Breast epithelium (tissue), 4 donors: ENCODE results near the gene URAD. TPM values are rescaled to one million over a fixed set of nuclear protein-coding genes. Genes with fewer than 3 reads are reported as not detected.

ENCODE experiments used
- DNase-seq, 2 donors: peaks; one replicate each; pipeline ENCODE4 v3.0.0-alpha.2; 2019; ENCODE audit warnings: low spot score in 2 of 2
- H3K27ac ChIP-seq, 2 donors: fragments of 200-600 bp; sonication (generic) in 1 of 2; one replicate each; pipeline ENCODE4 v1.5.1; 2016 to 2019; ENCODE audit warnings: mild to moderate bottlenecking in 1 of 2
- H3K27me3 ChIP-seq, 2 donors: fragments of 200-600 bp; sonication (generic) in 1 of 2; one replicate each; pipeline versions ENCODE4 v1.5.1 to v1.6.0; 2017 to 2019; ENCODE audit warnings: control low read depth in 1 of 2, mild to moderate bottlenecking in 1 of 2
- H3K36me3 ChIP-seq: fragments of 200-600 bp; one replicate; pipeline ENCODE4 v1.5.1; 2019
- H3K4me1 ChIP-seq, 2 donors: fragments of 200-600 bp; sonication (generic); one replicate each; pipeline ENCODE4 v1.5.1; 2016 to 2019; ENCODE audit warnings: control low read depth in 1 of 2
- H3K4me3 ChIP-seq, 3 donors: fragments of 200-600 bp; sonication (generic); 1 replicate in 2 of 3; 2 replicates in 1 of 3; pipeline ENCODE4 v1.5.1; 2016 to 2019; ENCODE audit warnings: mild to moderate bottlenecking in 3 of 3, moderate library complexity in 2 of 3
- H3K9me3 ChIP-seq, 2 donors: fragments of 200-600 bp; sonication (generic) in 1 of 2; one replicate each; pipeline ENCODE4 v1.5.1; 2016 to 2019; ENCODE audit warnings: control low read depth in 1 of 2
- POLR2A ChIP-seq: fragments of 450-650 bp; IDR thresholded peaks from one replicate; pipeline ENCODE4 v1.6.1; 2016; ENCODE audit warnings: antibody characterized with exemption, mild to moderate bottlenecking, moderate library complexity
- POLR2AphosphoS5 ChIP-seq, 3 donors: sonication (generic); formaldehyde crosslinking; IDR thresholded peaks; one replicate each; pipeline ENCODE4 v1.6.1; 2017; ENCODE audit warnings: antibody characterized with exemption in 3 of 3
- intact Hi-C: fragments of 100-400 bp; cut with DNase I; formaldehyde crosslinking; loops from one replicate; pipeline ENCODE4 v1.15.1; 2023; ENCODE audit warnings: low total_unique reads
- total RNA-seq, 3 donors: library from RNA; depleted of rRNA; stranded (reverse); fragments of >200 nt; gene quantifications; one replicate each; pipeline ENCODE4 v1.1.0, GENCODE V29; 2016
- TF ChIP-seq, protein P1 (sequence below), 3 donors: fragments of 450-650 bp; IDR thresholded peaks; one replicate each; pipeline ENCODE4 v1.5.1; 2016 to 2017; ENCODE audit warnings: antibody characterized with exemption in 3 of 3, mild to moderate bottlenecking in 3 of 3, moderate library complexity in 3 of 3

URAD gene
- total RNA-seq, 3 donors from 2014 or later, result 0.32 to 1.3 TPM; not detected in 1

DNA sequence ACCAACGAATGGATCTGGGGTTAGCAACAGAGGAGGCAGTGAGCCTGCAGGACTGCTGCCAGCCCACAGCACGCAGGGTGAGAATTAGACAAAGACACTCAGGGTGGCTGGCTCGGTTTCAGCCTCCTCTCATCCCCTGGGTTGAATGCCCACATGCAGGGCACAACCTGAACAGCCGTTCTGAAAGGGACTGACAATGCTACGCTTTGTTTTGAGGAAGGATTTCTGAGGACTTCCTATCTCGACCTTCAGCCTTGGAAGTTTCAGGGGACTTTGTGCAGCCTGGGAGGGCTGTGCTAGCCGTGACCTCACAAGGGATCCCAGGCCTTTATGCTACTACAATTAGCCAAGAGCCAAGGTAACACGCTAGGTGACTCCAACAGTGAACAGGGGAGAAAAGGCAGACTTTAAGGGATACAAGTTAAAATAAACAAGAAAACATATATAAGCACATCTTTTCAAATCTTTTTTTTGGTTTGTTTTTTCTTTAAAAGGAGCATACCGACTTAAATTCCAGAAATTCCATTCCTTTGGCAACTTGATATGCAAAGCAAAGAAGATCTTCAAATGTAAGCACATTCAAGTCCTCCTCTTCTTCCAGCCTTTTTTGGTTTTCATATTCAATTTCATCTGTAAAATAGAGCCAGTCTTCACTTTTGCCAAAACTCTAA, 34.5 kb upstream of the URAD start:
- Histone ChIP-seq H3K36me3 (no peaks in the 10 kb centered on the region), H3K4me1 (no peaks in the 10 kb centered on the region), H3K9me3 (no peaks in the 10 kb centered on the region), H3K4me3 (no peak overlapping the region), H3K27ac (no peak overlapping the region), H3K27me3 (no peaks in the 10 kb centered on the region)
- TF ChIP-seq POLR2AphosphoS5 (IDR thresholded peaks at IDR 0.05), result no peak
- TF ChIP-seq POLR2A, result no peak
- TF ChIP-seq, protein P1, sequence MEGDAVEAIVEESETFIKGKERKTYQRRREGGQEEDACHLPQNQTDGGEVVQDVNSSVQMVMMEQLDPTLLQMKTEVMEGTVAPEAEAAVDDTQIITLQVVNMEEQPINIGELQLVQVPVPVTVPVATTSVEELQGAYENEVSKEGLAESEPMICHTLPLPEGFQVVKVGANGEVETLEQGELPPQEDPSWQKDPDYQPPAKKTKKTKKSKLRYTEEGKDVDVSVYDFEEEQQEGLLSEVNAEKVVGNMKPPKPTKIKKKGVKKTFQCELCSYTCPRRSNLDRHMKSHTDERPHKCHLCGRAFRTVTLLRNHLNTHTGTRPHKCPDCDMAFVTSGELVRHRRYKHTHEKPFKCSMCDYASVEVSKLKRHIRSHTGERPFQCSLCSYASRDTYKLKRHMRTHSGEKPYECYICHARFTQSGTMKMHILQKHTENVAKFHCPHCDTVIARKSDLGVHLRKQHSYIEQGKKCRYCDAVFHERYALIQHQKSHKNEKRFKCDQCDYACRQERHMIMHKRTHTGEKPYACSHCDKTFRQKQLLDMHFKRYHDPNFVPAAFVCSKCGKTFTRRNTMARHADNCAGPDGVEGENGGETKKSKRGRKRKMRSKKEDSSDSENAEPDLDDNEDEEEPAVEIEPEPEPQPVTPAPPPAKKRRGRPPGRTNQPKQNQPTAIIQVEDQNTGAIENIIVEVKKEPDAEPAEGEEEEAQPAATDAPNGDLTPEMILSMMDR (IDR thresholded peaks at IDR 0.05), result no peak
- DNase-seq, result no peak
- intact Hi-C loops, result no loop called here

DNA sequence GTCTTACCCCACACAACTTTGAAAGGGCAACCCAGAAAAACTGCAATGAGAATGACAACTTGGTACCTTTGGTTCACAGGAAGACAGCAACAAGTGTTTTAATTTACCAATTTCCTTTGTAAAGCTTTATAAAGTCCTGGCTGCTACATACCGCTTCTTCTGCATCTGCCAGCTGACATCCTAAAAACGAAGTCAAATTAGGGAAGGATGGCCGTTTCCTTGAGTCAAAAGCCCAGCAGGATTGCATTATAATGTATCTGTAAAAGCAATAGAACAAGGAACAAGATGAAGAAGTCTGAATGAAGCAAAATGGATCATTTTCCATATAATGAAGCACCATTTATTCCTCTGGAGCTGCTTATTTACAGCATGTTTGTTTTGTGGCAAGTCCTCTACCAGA, 25.8 kb upstream of the URAD start:
- H3K36me3 ChIP-seq, result no peaks in the 10 kb centered on the region
- peaks cover 0 to 5% of the 10 kb centered on the region in 2 donors for H3K27me3 ChIP-seq
- no peaks in the 10 kb centered on the region for H3K9me3 ChIP-seq
- H3K4me3 ChIP-seq, result no peak overlapping the region
- H3K27ac ChIP-seq, result no peak overlapping the region
- H3K4me1 ChIP-seq, result no peaks in the 10 kb centered on the region
- intact Hi-C loops, result no loop called here
- no peak for TF ChIP-seq POLR2AphosphoS5 (IDR thresholded peaks at IDR 0.05)
- no peak for TF ChIP-seq POLR2A
- TF ChIP-seq, protein P1 (IDR thresholded peaks at IDR 0.05), result no peak
- DNase-seq, result no peak

DNA sequence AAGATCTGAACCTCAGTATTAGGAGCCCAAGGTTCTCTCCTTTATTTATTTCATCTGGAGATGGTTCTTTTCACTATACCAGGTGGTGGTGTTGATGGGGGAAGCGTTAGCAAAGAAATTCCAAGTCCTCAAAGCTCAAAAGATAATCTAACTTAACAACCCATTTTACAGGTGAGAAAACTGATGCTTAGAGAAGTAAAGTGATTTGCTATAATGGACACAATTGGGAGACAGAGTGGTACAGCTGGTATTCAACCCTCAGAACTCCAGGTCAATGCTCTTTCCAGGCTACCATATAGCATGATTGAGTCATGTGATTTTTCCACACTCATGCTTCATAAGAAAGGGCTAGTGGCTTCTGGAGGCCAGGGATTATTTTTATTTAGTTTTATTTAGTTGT, 25.0 kb upstream of the URAD start:
- Histone ChIP-seq H3K4me1 (no peaks in the 10 kb centered on the region), H3K36me3 (no peaks in the 10 kb centered on the region), H3K27ac (no peak overlapping the region), H3K4me3 (no peak overlapping the region), H3K27me3 (peaks cover 0 to 5% of the 10 kb centered on the region in 2 donors), H3K9me3 (no peaks in the 10 kb centered on the region)
- no peak for DNase-seq
- intact Hi-C loops, result no loop called here
- TF ChIP-seq, protein P1 (IDR thresholded peaks at IDR 0.05), result no peak
- TF ChIP-seq POLR2A (no peak), POLR2AphosphoS5 (IDR thresholded peaks at IDR 0.05) (no peak)

DNA sequence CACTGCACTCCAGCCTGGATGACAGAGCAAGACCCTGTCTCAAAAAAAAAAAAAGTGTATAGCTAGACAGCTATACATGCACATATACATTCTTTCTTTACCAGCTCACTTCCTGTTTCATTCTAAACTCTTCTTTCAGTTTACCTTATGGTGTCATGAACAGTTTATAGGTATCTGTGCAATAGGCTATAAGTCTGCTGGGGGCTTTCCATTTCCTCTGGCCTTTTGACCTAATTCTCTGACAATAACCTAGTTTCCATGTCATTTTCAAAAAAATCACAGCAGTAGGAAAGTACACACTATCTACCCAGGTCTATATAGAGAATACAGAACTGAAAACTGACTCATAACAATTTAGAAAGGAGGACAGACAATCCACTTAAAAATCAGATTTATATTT, 24.4 kb upstream of the URAD start:
- Histone ChIP-seq H3K36me3 (no peaks in the 10 kb centered on the region), H3K27me3 (peaks cover 0 to 5% of the 10 kb centered on the region in 2 donors), H3K4me1 (no peaks in the 10 kb centered on the region), H3K27ac (no peak overlapping the region), H3K9me3 (no peaks in the 10 kb centered on the region), H3K4me3 (no peak overlapping the region)
- intact Hi-C loops, result no loop called here
- TF ChIP-seq POLR2AphosphoS5 (IDR thresholded peaks at IDR 0.05), result no peak
- TF ChIP-seq, protein P1 (IDR thresholded peaks at IDR 0.05), result no peak
- no peak for TF ChIP-seq POLR2A
- DNase-seq, result no peak

DNA sequence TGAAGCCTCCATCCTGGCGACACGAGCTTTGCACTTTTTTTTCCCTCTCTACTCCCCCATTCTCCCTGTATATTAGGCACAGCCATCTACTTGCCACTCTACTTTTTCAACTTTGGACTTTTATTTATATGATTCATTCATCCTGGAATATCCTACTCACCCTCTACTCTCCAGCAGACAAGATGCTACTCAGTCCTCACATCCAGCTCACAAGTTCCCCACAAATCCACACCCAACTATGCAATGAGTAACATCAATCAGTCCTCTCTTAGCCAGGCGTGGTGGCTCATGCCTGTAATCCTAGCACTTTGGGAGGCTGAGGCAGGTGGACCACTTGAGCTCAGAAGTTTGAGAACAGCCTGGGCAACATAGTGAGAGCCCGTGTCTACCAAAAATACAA, 23.9 kb upstream of the URAD start:
- H3K9me3 ChIP-seq, result no peaks in the 10 kb centered on the region
- no peak overlapping the region for H3K4me3 ChIP-seq
- DNase-seq, result no peak
- no peak overlapping the region for H3K27ac ChIP-seq
- H3K27me3 ChIP-seq, result peaks cover 0 to 5% of the 10 kb centered on the region in 2 donors
- intact Hi-C loops, result no loop called here
- no peak for TF ChIP-seq POLR2A
- TF ChIP-seq, protein P1 (IDR thresholded peaks at IDR 0.05), result no peak
- no peak for TF ChIP-seq POLR2AphosphoS5 (IDR thresholded peaks at IDR 0.05)
- H3K4me1 ChIP-seq, result no peaks in the 10 kb centered on the region
- H3K36me3 ChIP-seq, result no peaks in the 10 kb centered on the region
